Effector memory CD4-positive, alpha-beta T cell (primary cell): ENCODE data around the gene WDR86.

Source experiments
- DNase-seq, 3 donors: peaks; one replicate each; pipeline ENCODE4 v3.0.0-alpha.2; 2020
- H3K27ac ChIP-seq: 2 replicates; pipeline ENCODE4 v1.7.0; 2013; ENCODE audit warnings: mild to moderate bottlenecking, low read length, moderate library complexity; ENCODE audit not compliant: insufficient read depth, poor library complexity, severe bottlenecking
- H3K27me3 ChIP-seq: replicated peaks from 2 replicates; pipeline ENCODE4 v1.7.0; 2013; ENCODE audit warnings: mild to moderate bottlenecking, low read length; ENCODE audit not compliant: insufficient read depth, control insufficient read depth, poor library complexity, severe bottlenecking
- H3K36me3 ChIP-seq: 2 replicates; pipeline ENCODE4 v1.7.0; 2013; ENCODE audit warnings: mild to moderate bottlenecking, low read length, moderate library complexity; ENCODE audit not compliant: control insufficient read depth, insufficient read depth
- H3K4me1 ChIP-seq: 2 replicates; pipeline ENCODE4 v1.7.0; 2013; ENCODE audit warnings: low read length, mild to moderate bottlenecking; ENCODE audit not compliant: control insufficient read depth, insufficient read depth, poor library complexity, severe bottlenecking
- H3K4me3 ChIP-seq: 2 replicates; pipeline ENCODE4 v1.7.0; 2013; ENCODE audit warnings: low read length, low read depth, mild to moderate bottlenecking; ENCODE audit not compliant: insufficient read depth, poor library complexity, severe bottlenecking
- H3K9me3 ChIP-seq: 2 replicates; pipeline ENCODE4 v1.7.0; 2013; ENCODE audit warnings: mild to moderate bottlenecking, low read length, moderate library complexity; ENCODE audit not compliant: control insufficient read depth

WDR86 gene

GRCh38 chr7:151379534-151380198, 30.2 kb downstream of the WDR86 start:
- Histone ChIP-seq H3K4me1 (peaks cover 21% of the 10 kb centered on the region), H3K27me3 (no peaks in the 10 kb centered on the region)

GRCh38 chr7:151379193-151379520, 30.7 kb downstream of the WDR86 start:
- Histone ChIP-seq H3K4me1 (peaks cover 21% of the 10 kb centered on the region), H3K27ac (no peak overlapping the region), H3K27me3 (no peaks in the 10 kb centered on the region), H3K36me3 (peaks cover 39% of the 10 kb centered on the region), H3K4me3 (no peak overlapping the region), H3K9me3 (no peaks in the 10 kb centered on the region)
- no peak for DNase-seq

More at GRCh38 chr7:151379534-151380198, 30.2 kb downstream of the WDR86 start:
- peaks cover 34% of the 10 kb centered on the region for H3K36me3 ChIP-seq
- H3K4me3 ChIP-seq: no peak overlapping the region
- no peak overlapping the region for H3K27ac ChIP-seq
- no peaks in the 10 kb centered on the region for H3K9me3 ChIP-seq
- no peak for DNase-seq

- peaks cover 44% of the 10 kb centered on the region for H3K36me3 ChIP-seq
- no peak overlapping the region for H3K27ac ChIP-seq
- peaks cover 21% of the 10 kb centered on the region for H3K4me1 ChIP-seq
- no peaks in the 10 kb centered on the region for H3K9me3 ChIP-seq
- H3K27me3 ChIP-seq: no peaks in the 10 kb centered on the region
- H3K4me3 ChIP-seq: no peak overlapping the region
- DNase-seq: no peak
These were observed 31.2 kb downstream of the WDR86 start for GRCh38 chr7:151378496-151379192.

DNA sequence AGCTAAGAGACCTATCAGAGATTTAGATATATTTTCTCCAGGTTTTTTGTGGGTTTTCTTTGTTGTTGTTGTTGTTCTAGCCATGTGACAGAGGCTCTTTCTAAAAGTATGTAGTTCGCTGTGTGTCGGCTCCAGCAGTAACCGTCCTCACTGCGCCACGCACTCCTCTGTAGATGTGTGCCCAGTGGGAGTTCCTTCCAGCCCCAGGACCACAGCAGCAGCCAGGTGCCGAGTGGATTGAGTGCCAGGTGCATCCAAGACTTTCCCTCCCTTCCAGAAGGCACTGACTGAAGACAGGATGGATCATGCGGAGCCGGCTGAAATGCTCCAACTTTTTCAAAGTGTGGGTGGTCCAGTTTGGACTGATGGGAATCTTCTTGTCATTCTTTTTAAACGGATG, 31.8 kb downstream of the WDR86 start:
- Histone ChIP-seq H3K27me3 (no peaks in the 10 kb centered on the region), H3K9me3 (no peaks in the 10 kb centered on the region), H3K4me1 (peaks cover 21% of the 10 kb centered on the region), H3K36me3 (peaks cover 50% of the 10 kb centered on the region), H3K27ac (no peak overlapping the region), H3K4me3 (no peak overlapping the region)
- no peak for DNase-seq

- Histone ChIP-seq H3K27ac (no peak overlapping the region), H3K9me3 (no peaks in the 10 kb centered on the region), H3K4me3 (no peak overlapping the region), H3K36me3 (peaks cover 54% of the 10 kb centered on the region), H3K27me3 (no peaks in the 10 kb centered on the region), H3K4me1 (peaks cover 17% of the 10 kb centered on the region)
- DNase-seq: no peak
These were observed 32.4 kb downstream of the WDR86 start for GRCh38 chr7:151377406-151377805.

DNA sequence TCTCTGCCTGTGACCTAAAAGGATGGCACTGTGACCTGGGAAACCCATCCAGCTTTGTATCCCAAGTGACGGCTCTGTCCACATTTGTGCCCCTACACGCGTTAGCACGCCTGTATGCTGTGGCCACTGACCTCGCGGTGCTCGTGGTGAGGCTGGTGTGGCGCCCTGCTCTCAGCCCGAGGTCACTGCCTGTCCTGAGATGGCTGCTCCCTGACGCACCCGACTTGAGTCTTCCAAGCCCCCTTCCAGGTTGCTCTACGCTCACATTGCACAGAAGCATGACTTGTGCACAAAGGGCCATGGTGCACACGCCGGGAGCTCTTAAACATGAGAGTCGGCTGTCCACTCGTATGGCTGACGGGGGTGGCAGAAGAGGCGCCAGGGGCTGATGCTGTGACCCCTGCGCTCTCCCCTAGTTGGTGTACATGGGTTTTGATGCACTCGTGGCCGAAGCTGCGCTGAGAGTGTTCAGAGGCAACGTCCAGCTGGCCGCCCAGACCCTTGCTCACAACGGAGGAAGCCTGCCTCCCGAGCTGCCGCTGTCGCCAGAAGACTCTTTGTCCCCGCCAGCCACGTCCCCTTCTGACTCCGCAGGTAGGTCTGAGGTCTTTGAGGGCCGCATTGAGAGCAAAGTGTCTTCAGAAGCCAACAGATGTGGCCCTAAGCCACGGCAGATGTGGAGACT, 33.5 kb downstream of the WDR86 start:
- H3K36me3 ChIP-seq: peaks cover 57% of the 10 kb centered on the region
- no peak for DNase-seq
- no peaks in the 10 kb centered on the region for H3K27me3 ChIP-seq
- peaks cover 8% of the 10 kb centered on the region for H3K4me1 ChIP-seq
- H3K27ac ChIP-seq: no peak overlapping the region
- no peak overlapping the region for H3K4me3 ChIP-seq
- no peaks in the 10 kb centered on the region for H3K9me3 ChIP-seq

- Histone ChIP-seq H3K27me3 (no peaks in the 10 kb centered on the region), H3K27ac (no peak overlapping the region), H3K9me3 (no peaks in the 10 kb centered on the region), H3K4me3 (no peak overlapping the region), H3K36me3 (peaks cover 58% of the 10 kb centered on the region), H3K4me1 (peaks cover 1% of the 10 kb centered on the region)
- no peak for DNase-seq
These were observed 34.2 kb downstream of the WDR86 start for GRCh38 chr7:151375530-151376217.

GRCh38 chr7:151374726-151375125, 35.1 kb downstream of the WDR86 start:
- no peak for DNase-seq
- H3K27me3 ChIP-seq: no peaks in the 10 kb centered on the region
- no peaks in the 10 kb centered on the region for H3K4me1 ChIP-seq
- H3K36me3 ChIP-seq: peaks cover 62% of the 10 kb centered on the region
- H3K4me3 ChIP-seq: no peak overlapping the region
- H3K27ac ChIP-seq: no peak overlapping the region
- H3K9me3 ChIP-seq: no peaks in the 10 kb centered on the region

- no peak overlapping the region for H3K4me3 ChIP-seq
- no peaks in the 10 kb centered on the region for H3K27me3 ChIP-seq
- no peak for DNase-seq
- H3K36me3 ChIP-seq: peaks cover 64% of the 10 kb centered on the region
- H3K27ac ChIP-seq: no peak overlapping the region
- H3K4me1 ChIP-seq: no peaks in the 10 kb centered on the region
- no peaks in the 10 kb centered on the region for H3K9me3 ChIP-seq
These were observed 35.7 kb downstream of the WDR86 start for GRCh38 chr7:151374139-151374538.

- no peak overlapping the region for H3K27ac ChIP-seq
- no peak overlapping the region for H3K4me3 ChIP-seq
- H3K4me1 ChIP-seq: no peaks in the 10 kb centered on the region
- no peaks in the 10 kb centered on the region for H3K27me3 ChIP-seq
- no peaks in the 10 kb centered on the region for H3K9me3 ChIP-seq
- no peak for DNase-seq
- peaks cover 60% of the 10 kb centered on the region for H3K36me3 ChIP-seq
These were observed 36.2 kb downstream of the WDR86 start for GRCh38 chr7:151373599-151373998.
